NB4 (cell line): Measurements from ENCODE around the gene CAMK2G.

Experiments
- MYC ChIP-seq: IDR thresholded peaks from 2 replicates; pipeline ENCODE4 v1.6.1; 2011; ENCODE audit warnings: low read depth, low read length
- POLR2A ChIP-seq: IDR thresholded peaks from 2 replicates; pipeline ENCODE4 v1.6.1; 2011; ENCODE audit warnings: mild to moderate bottlenecking; ENCODE audit not compliant: insufficient read length; ENCODE audit errors: extremely low read depth
- TF ChIP-seq, protein P1 (sequence below): IDR thresholded peaks from one replicate; pipeline ENCODE4 v1.5.1; 2012; ENCODE audit warnings: low read depth, low read length
- TF ChIP-seq, protein P2 (sequence below): IDR thresholded peaks from 2 replicates; pipeline ENCODE4 v1.6.1; 2011; ENCODE audit warnings: low read depth, low read length

DNA sequence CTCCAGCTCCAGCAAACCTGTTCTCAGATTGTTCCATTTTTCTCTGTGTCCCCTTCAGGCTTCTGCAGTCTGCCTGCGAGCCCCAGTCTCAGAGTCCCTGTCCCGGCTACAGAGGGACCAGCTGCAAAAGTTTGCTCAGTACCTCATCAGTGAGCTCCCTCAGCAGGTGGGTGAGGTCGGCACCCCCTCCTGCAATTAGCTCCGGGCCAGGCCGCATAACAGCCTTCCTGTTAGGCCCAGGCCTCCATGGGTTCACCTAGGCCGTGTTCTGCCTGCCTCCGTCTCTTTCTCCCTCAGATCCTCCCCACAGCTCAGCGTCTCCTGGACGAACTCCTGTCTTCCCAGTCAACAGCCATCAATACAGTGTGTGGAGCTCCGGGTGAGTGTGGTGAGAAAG is 84.7 kb downstream of the CAMK2G start:
- TF ChIP-seq POLR2A (no peak), MYC (no peak)
- TF ChIP-seq, protein P1, sequence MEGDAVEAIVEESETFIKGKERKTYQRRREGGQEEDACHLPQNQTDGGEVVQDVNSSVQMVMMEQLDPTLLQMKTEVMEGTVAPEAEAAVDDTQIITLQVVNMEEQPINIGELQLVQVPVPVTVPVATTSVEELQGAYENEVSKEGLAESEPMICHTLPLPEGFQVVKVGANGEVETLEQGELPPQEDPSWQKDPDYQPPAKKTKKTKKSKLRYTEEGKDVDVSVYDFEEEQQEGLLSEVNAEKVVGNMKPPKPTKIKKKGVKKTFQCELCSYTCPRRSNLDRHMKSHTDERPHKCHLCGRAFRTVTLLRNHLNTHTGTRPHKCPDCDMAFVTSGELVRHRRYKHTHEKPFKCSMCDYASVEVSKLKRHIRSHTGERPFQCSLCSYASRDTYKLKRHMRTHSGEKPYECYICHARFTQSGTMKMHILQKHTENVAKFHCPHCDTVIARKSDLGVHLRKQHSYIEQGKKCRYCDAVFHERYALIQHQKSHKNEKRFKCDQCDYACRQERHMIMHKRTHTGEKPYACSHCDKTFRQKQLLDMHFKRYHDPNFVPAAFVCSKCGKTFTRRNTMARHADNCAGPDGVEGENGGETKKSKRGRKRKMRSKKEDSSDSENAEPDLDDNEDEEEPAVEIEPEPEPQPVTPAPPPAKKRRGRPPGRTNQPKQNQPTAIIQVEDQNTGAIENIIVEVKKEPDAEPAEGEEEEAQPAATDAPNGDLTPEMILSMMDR = no peak
- TF ChIP-seq, protein P2, sequence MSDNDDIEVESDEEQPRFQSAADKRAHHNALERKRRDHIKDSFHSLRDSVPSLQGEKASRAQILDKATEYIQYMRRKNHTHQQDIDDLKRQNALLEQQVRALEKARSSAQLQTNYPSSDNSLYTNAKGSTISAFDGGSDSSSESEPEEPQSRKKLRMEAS = no peak
